Measurements from ENCODE around the gene RAB22A.

- TF ChIP-seq POLR2AphosphoS5 (IDR thresholded peaks at IDR 0.05; ENCODE audit: borderline replicate concordance, low read depth, low read length) (no peak), FOXP2 (optimal IDR thresholded peaks at IDR 0.05; ENCODE audit: control extremely low read depth, extremely low read length, insufficient read depth) (no peak)
Observed at GRCh38 chr20:58394801-58395200, 85.3 kb downstream of the RAB22A start.
